Lung (tissue), 12 donors: ENCODE measurements around the gene OSBPL6. TPM values are rescaled to one million over a fixed set of nuclear protein-coding genes. Genes with fewer than 3 reads are reported as not detected.

Source experiments
- ATAC-seq: fragments of 200-7000 bp; cut with Tn5 transposase; one replicate; pipeline ENCODE4 v1.9.1; 2020; ENCODE audit warnings: moderate number of reproducible peaks; ENCODE audit not compliant: insufficient read depth, low FRiP score
- DNase-seq, 3 donors: peaks; one replicate each; pipeline ENCODE4 v3.0.0-alpha.2; 2013 to 2017
- H3K27ac ChIP-seq, 2 donors: one replicate each; pipeline ENCODE4 v1.5.1; 2013; ENCODE audit warnings: mild to moderate bottlenecking in 2 of 2, moderate library complexity in 2 of 2, control low read depth in 1 of 2, inconsistent platforms in 1 of 2, low read depth in 1 of 2, low read length in 1 of 2
- H3K27me3 ChIP-seq, 3 donors: one replicate each; pipeline ENCODE4 v1.5.1; 2013; ENCODE audit warnings: low read length in 2 of 3; ENCODE audit not compliant: control insufficient read depth in 3 of 3, insufficient read depth in 3 of 3
- H3K36me3 ChIP-seq, 4 donors: one replicate each; pipeline ENCODE4 v1.5.1; 2013; ENCODE audit warnings: low read length in 4 of 4, mild to moderate bottlenecking in 1 of 4, moderate library complexity in 1 of 4; ENCODE audit not compliant: control insufficient read depth in 4 of 4, insufficient read depth in 4 of 4
- H3K4me1 ChIP-seq, 5 donors: one replicate each; pipeline ENCODE4 v1.5.1; 2013; ENCODE audit warnings: low read length in 5 of 5, mild to moderate bottlenecking in 2 of 5, moderate library complexity in 1 of 5; ENCODE audit not compliant: control insufficient read depth in 5 of 5, insufficient read depth in 5 of 5
- H3K4me3 ChIP-seq: one replicate; pipeline ENCODE4 v1.5.1; 2013; ENCODE audit warnings: mild to moderate bottlenecking, control low read depth, moderate library complexity
- H3K9ac ChIP-seq, 2 donors: one replicate each; pipeline ENCODE4 v1.5.1; 2013; ENCODE audit warnings: low read length in 2 of 2, control low read depth in 1 of 2; ENCODE audit not compliant: insufficient read depth in 1 of 2
- H3K9me3 ChIP-seq, 4 donors: one replicate each; pipeline ENCODE4 v1.5.1; 2013; ENCODE audit warnings: low read length in 3 of 4, mild to moderate bottlenecking in 1 of 4, moderate library complexity in 1 of 4; ENCODE audit not compliant: control insufficient read depth in 4 of 4, insufficient read depth in 3 of 4
- CTCF ChIP-seq: IDR thresholded peaks from 2 replicates; pipeline ENCODE4 v1.5.1; 2012; ENCODE audit warnings: mild to moderate bottlenecking; ENCODE audit errors: control extremely low read depth, extremely low read depth
- WGBS, 2 donors: extraction: QIAGEN DNeasy Blood & Tissue Kit; methylation state at CpG; one replicate each; pipeline ENCODE4 v1.1.7; 2013; 5-methylcytosine and 5-hydroxymethylcytosine counted together
- polyA plus RNA-seq, 2 donors: library from polyadenylated mRNA; stranded (reverse); fragments of 200-250 nt; gene quantifications; one replicate each; pipeline ENCODE4 v1.2.1, GENCODE V29; 2013
- total RNA-seq, 2 donors: library from RNA; depleted of rRNA in 1 of 2; stranded (reverse); fragments of >200 nt in 1 of 2; gene quantifications; one replicate each; pipeline ENCODE4 v1.2.1, GENCODE V29; 2014 to 2021
- donor health status: control.
- donor health status: control.
- donor health status: Bipolar disorder and iron deficiency.
- donor health status: healthy.
- donor health status: DM: yes; HTN: yes; CAD: no.

The OSBPL6 gene
- total and polyA plus RNA-seq, 4 donors, result 1.9 to 23.5 (median 7.8) TPM

GRCh38 chr2:178426388-178426787 is 232.1 kb downstream of the OSBPL6 start:
- WGBS, 2 donors, result 95 to 98% methylated on average over 3 of the region's 3 CpGs
- ATAC-seq (no peak), DNase-seq (no peak)
- H3K9ac ChIP-seq, result no peak overlapping the region
- H3K4me1 ChIP-seq, result no peaks in the 10 kb centered on the region
- no peaks in the 10 kb centered on the region for H3K27me3 ChIP-seq
- H3K9me3 ChIP-seq, result no peaks in the 10 kb centered on the region
- TF ChIP-seq CTCF, result no peak
- no peak overlapping the region for H3K4me3 ChIP-seq
- peaks cover 11 to 14% (median 12%) of the 10 kb centered on the region in 4 donors for H3K36me3 ChIP-seq
- no peak overlapping the region for H3K27ac ChIP-seq

- 88% methylated on average over 2 of the region's 2 CpGs for WGBS, 2 donors
- DNase-seq, result no peak
- Histone ChIP-seq H3K27ac (no peak overlapping the region), H3K27me3 (no peaks in the 10 kb centered on the region), H3K4me3 (no peak overlapping the region), H3K4me1 (peaks cover 0 to 3% (median 0%) of the 10 kb centered on the region in 5 donors), H3K36me3 (peaks cover 11 to 23% (median 16%) of the 10 kb centered on the region in 4 donors), H3K9me3 (no peaks in the 10 kb centered on the region), H3K9ac (no peak overlapping the region)
- ATAC-seq, result no peak
- TF ChIP-seq CTCF, result no peak
Observed at GRCh38 chr2:178427458-178427857, 233.1 kb downstream of the OSBPL6 start.

- Histone ChIP-seq H3K36me3 (peaks cover 14 to 24% (median 19%) of the 10 kb centered on the region in 4 donors), H3K9me3 (no peaks in the 10 kb centered on the region), H3K4me3 (no peak overlapping the region), H3K27ac (no peak overlapping the region), H3K9ac (no peak overlapping the region), H3K4me1 (peaks cover 0 to 3% (median 0%) of the 10 kb centered on the region in 5 donors), H3K27me3 (no peaks in the 10 kb centered on the region)
- DNase-seq (no peak), ATAC-seq (no peak)
- 84 to 95% methylated on average over 1 of the region's 1 CpG for WGBS, 2 donors
- TF ChIP-seq CTCF, result no peak
Observed at GRCh38 chr2:178428396-178428806, 234.1 kb downstream of the OSBPL6 start.

- no peaks in the 10 kb centered on the region for H3K27me3 ChIP-seq
- no peak for ATAC-seq
- H3K4me1 ChIP-seq, result peaks cover 0 to 3% (median 0%) of the 10 kb centered on the region in 5 donors
- no peak overlapping the region for H3K27ac ChIP-seq
- H3K4me3 ChIP-seq, result no peak overlapping the region
- no peak for TF ChIP-seq CTCF
- H3K9me3 ChIP-seq, result no peaks in the 10 kb centered on the region
- DNase-seq, result no peak
- peaks cover 19 to 31% (median 25%) of the 10 kb centered on the region in 4 donors for H3K36me3 ChIP-seq
- H3K9ac ChIP-seq, result no peak overlapping the region
Observed at GRCh38 chr2:178429336-178429735, 235.0 kb downstream of the OSBPL6 start.
